CD4-positive, alpha-beta T cell (primary cell): Measurements from ENCODE around the gene TULP4. TPM values are rescaled to one million over a fixed set of nuclear protein-coding genes. Genes with fewer than 3 reads are reported as not detected.
"Not testable (repeated sequence)": the region's sequence is repeated elsewhere in the genome, so short reads cannot be mapped to it uniquely, and the experiment has no call there.

Experiments
- ATAC-seq: fragments of 200-7000 bp; cut with Tn5 transposase; one replicate; pipeline ENCODE4 v1.10.0; 2022; ENCODE audit warnings: mild to moderate bottlenecking; ENCODE audit not compliant: poor library complexity
- CTCF ChIA-PET: fragments of 350-600 bp; sonication (Branson Sonifier 250); formaldehyde crosslinking; loops from one replicate; lab custom pipeline; 2021; ENCODE audit warnings: antibody characterized with exemption, inconsistent platforms; lab: Charles Lee
- POLR2A ChIA-PET: fragments of 350-600 bp; sonication (Branson Sonifier 250); formaldehyde crosslinking; loops from one replicate; lab custom pipeline; 2021; ENCODE audit warnings: antibody characterized with exemption, inconsistent platforms; lab: Charles Lee
- DNase-seq, 14 experiments: peaks; one replicate each; pipeline ENCODE4 v3.0.0-alpha.2; 2013 to 2020; ENCODE audit warnings: mixed read lengths in 2 of 14
- H3K27ac ChIP-seq, 2 donors: one replicate each; pipeline versions ENCODE4 v1.5.1 to v1.7.0; 2013; ENCODE audit warnings: low read length in 2 of 2, low read depth in 1 of 2, mild to moderate bottlenecking in 1 of 2
- H3K27me3 ChIP-seq, 2 experiments: 1 replicate in 1 of 2; 2 replicates in 1 of 2; pipeline versions ENCODE4 v1.6.1 to v1.7.0; 2013; ENCODE audit warnings: low read length in 2 of 2, control low read depth in 1 of 2, mild to moderate bottlenecking in 1 of 2, moderate library complexity in 1 of 2; ENCODE audit not compliant: insufficient read depth in 2 of 2, control insufficient read depth in 1 of 2
- H3K36me3 ChIP-seq: one replicate; pipeline ENCODE4 v1.6.1; 2013; ENCODE audit warnings: low read length, control low read depth; ENCODE audit not compliant: insufficient read depth
- H3K4me1 ChIP-seq: one replicate; pipeline ENCODE4 v1.6.1; 2013; ENCODE audit warnings: low read length, control low read depth; ENCODE audit not compliant: insufficient read depth
- H3K4me3 ChIP-seq: one replicate; pipeline ENCODE4 v1.5.1; 2013; ENCODE audit warnings: mild to moderate bottlenecking, low read length, moderate library complexity
- H3K9me3 ChIP-seq, 2 experiments: 1 replicate in 1 of 2; 2 replicates in 1 of 2; pipeline versions ENCODE4 v1.6.1 to v1.7.0; 2013; ENCODE audit warnings: low read length in 2 of 2, mild to moderate bottlenecking in 2 of 2, control low read depth in 1 of 2, moderate library complexity in 1 of 2; ENCODE audit not compliant: control insufficient read depth in 1 of 2, insufficient read depth in 1 of 2
- H3K27ac Mint-ChIP-seq: one replicate; pipeline ENCODE4 v1.8.0; 2020; ENCODE audit warnings: mixed read lengths
- H3K27me3 Mint-ChIP-seq: one replicate; pipeline ENCODE4 v1.8.0; 2021; ENCODE audit warnings: mixed read lengths
- H3K36me3 Mint-ChIP-seq: one replicate; pipeline ENCODE4 v1.8.0; 2021; ENCODE audit warnings: low read depth, mixed read lengths
- H3K4me1 Mint-ChIP-seq: one replicate; pipeline ENCODE4 v1.8.0; 2021; ENCODE audit warnings: low read depth, mixed read lengths
- H3K4me3 Mint-ChIP-seq: one replicate; pipeline ENCODE4 v1.8.0; 2020; ENCODE audit warnings: mild to moderate bottlenecking, mixed read lengths
- H3K9me3 Mint-ChIP-seq: one replicate; pipeline ENCODE4 v1.8.0; 2020; ENCODE audit warnings: mixed read lengths
- intact Hi-C, 2 experiments: fragments of 100-400 bp; cut with DNase I in 1 of 2; cut with micrococcal nuclease in 1 of 2; formaldehyde crosslinking; loops; one replicate each; pipeline versions ENCODE4 v1.15.1 to v1.9.0; 2023 to 2025; cut with DNase I, micrococcal nuclease
- total RNA-seq, 174 experiments: library from RNA in 2 of 174; stranded (reverse) in 2 of 174; gene quantifications; one replicate each; pipeline ENCODE4 v1.2.3 and lab custom pipeline; 2021 to 2026
- TF ChIP-seq, protein P1 (sequence below): fragments of 200-600 bp; IDR thresholded peaks from one replicate; pipeline ENCODE4 v1.8.0; 2022; ENCODE audit warnings: antibody characterized with exemption, mild to moderate bottlenecking

The TULP4 gene
- total RNA-seq, 2 experiments from 2014 or later = 66.1 to 68.2 TPM

DNA sequence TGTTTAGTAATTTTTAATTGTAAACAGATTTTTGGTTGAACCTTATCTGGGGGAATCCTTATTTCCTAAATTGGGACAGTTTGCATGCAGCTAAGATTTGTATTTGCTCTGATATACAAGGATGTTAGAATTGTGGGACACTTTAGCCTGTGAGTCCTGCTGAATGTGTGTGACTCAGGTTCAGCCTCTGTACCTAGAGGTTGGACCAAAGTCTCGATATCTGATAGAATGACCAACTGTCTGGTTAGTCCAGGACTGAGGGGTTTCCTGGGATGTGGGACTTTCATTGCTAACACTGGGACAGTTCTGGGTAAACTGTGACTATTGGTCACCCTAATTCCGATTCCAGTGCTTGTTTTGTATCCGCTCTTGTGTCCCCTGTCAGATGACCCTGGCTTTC lies 20.2 kb upstream of the TULP4 start:
- ATAC-seq (no peak), DNase-seq (no peak)
- Histone ChIP-seq H3K4me1 (peaks cover 7% of the 10 kb centered on the region), H3K9me3 (peaks cover 6 to 11% of the 10 kb centered on the region in 2 experiments), H3K27me3 (no peaks in the 10 kb centered on the region), H3K27ac (no peak overlapping the region), H3K36me3 (peaks cover 2% of the 10 kb centered on the region), H3K4me3 (no peak overlapping the region)
- intact Hi-C loops = loop anchor here in 1 of 2 experiments (5.0 kb wide), 1 partner anchor 60 kb away; no protein-coding TSS in a partner anchor
- Mint-ChIP-seq H3K36me3 (peaks cover 32% of the 10 kb centered on the region), H3K27me3 (no peaks in the 10 kb centered on the region), H3K9me3 (peaks cover 4% of the 10 kb centered on the region), H3K27ac (peak overlapping the region; percentile 21), H3K4me3 (no peak overlapping the region), H3K4me1 (peaks cover 44% of the 10 kb centered on the region)
- ChIA-PET CTCF (no interaction called here), POLR2A (interaction anchor here (1.5 to 1.9 kb wide), 2 partner anchors 20 to 21 kb away, joined by 3 to 8 read pairs; no protein-coding TSS in a partner anchor)
- TF ChIP-seq, protein P1, sequence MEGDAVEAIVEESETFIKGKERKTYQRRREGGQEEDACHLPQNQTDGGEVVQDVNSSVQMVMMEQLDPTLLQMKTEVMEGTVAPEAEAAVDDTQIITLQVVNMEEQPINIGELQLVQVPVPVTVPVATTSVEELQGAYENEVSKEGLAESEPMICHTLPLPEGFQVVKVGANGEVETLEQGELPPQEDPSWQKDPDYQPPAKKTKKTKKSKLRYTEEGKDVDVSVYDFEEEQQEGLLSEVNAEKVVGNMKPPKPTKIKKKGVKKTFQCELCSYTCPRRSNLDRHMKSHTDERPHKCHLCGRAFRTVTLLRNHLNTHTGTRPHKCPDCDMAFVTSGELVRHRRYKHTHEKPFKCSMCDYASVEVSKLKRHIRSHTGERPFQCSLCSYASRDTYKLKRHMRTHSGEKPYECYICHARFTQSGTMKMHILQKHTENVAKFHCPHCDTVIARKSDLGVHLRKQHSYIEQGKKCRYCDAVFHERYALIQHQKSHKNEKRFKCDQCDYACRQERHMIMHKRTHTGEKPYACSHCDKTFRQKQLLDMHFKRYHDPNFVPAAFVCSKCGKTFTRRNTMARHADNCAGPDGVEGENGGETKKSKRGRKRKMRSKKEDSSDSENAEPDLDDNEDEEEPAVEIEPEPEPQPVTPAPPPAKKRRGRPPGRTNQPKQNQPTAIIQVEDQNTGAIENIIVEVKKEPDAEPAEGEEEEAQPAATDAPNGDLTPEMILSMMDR = no peak

DNA sequence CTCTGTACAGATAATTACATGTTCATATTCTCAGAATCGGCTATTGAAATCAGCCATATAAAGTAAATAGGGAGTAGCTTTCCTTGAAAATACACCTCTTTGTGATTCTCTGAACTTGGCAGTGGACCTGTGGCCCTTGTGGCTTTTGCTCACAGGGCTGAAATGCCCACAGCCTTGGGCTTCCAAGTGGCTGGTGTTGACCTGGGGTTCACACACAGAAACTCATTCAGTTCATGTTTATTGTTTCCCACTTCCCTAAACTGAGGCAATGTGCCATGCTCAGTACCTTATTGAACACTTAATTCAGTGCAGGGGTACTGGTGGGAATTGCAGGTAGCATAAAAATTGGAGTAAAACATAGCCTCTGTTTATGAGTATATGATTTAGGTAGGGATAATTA lies 19.1 kb upstream of the TULP4 start:
- CTCF ChIA-PET = no interaction called here
- peaks cover 4% of the 10 kb centered on the region for H3K9me3 Mint-ChIP-seq
- Histone ChIP-seq H3K27ac (no peak overlapping the region), H3K27me3 (no peaks in the 10 kb centered on the region), H3K4me3 (no peak overlapping the region), H3K36me3 (peaks cover 2% of the 10 kb centered on the region), H3K9me3 (peaks cover 10 to 19% of the 10 kb centered on the region in 2 experiments), H3K4me1 (peaks cover 7% of the 10 kb centered on the region)
- DNase-seq (no peak), ATAC-seq (no peak)
- no peak overlapping the region for H3K4me3 Mint-ChIP-seq
- H3K27me3 Mint-ChIP-seq = no peaks in the 10 kb centered on the region
- intact Hi-C loops = loop anchor here in 1 of 2 experiments (5.0 kb wide), 1 partner anchor 61 kb away; no protein-coding TSS in a partner anchor
- peak overlapping the region; percentile 21 for H3K27ac Mint-ChIP-seq
- POLR2A ChIA-PET = no interaction called here
- peaks cover 43% of the 10 kb centered on the region for H3K36me3 Mint-ChIP-seq
- peaks cover 36% of the 10 kb centered on the region for H3K4me1 Mint-ChIP-seq
- TF ChIP-seq, protein P1 = no peak

DNA sequence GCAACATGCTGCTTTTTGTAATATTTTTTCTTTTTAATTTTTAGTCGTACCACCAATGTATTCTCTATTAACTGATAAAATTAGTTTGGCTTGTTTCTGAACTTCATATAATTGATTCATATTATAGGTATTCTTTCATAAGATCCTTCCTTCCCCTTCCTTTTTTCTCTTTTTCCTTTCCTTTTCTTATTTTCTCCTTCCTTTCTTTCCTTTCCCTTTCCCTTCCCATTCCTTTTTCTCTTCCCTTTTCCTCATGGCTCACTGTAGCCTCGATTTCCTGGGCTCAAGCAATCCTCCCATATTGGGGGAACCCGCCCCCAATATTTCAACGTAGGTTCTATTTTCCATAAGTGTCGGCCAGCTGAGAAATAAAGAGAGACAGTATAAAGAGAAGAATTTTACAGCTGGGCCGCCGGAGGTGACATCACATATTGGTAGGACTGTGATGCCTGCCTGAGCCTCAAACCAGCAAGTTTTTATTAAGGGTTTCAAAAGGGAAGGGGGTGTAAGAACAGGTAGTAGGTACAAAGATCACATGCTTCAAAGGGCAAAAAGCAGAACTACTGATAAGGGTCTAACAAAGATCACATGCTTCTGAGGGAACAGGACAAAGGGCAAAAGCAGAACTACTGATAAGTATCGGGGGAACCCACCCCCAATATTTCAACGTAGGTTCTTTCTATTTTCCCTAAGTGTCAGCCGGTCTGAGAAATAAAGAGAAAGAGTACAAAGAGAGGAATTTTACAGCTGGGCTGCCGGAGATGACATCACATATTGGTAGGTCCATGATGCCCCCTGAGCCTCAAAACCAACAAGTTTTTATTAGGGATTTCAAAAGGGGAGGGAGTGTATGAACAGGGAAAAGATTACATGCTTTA lies 16.1 kb upstream of the TULP4 start:
- CTCF ChIA-PET, H3K4me3 Mint-ChIP-seq, H3K27me3 ChIP-seq, H3K4me1 ChIP-seq, ATAC-seq, intact Hi-C loops, H3K27ac Mint-ChIP-seq, H3K36me3 ChIP-seq, H3K27ac ChIP-seq, DNase-seq, H3K9me3 Mint-ChIP-seq, POLR2A ChIA-PET, H3K4me3 ChIP-seq, H3K27me3 Mint-ChIP-seq: not testable (repeated sequence)
- Mint-ChIP-seq H3K4me1 (peaks cover 17% of the 10 kb centered on the region), H3K36me3 (peaks cover 71% of the 10 kb centered on the region)
- peaks cover 10 to 19% of the 10 kb centered on the region in 2 experiments for H3K9me3 ChIP-seq

DNA sequence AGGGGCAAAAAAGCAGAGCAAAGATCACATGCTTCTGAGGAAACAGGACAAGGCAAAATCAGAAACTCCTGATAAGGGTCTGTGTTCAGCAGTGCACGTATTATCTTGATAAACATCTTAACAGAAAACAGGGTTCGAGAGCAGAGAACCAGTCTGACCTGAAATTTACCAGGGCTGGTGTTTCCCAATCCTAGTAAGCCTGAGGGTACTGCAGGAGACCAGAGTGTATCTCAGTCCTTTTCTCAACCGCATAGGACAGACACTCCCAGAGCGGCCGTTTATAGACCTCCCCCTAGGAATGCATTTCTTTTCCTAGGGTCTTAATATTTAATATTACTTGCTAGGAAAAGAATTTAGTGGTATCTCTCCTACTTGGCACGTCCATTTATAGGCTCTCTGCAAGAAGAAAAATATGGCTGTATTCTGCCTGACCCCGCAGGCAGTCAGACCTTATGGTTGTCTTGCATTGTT lies 15.4 kb upstream of the TULP4 start:
- DNase-seq, H3K4me3 Mint-ChIP-seq, ATAC-seq, H3K4me3 ChIP-seq, intact Hi-C loops, H3K27me3 ChIP-seq, H3K36me3 ChIP-seq, POLR2A ChIA-PET, H3K4me1 ChIP-seq, H3K27me3 Mint-ChIP-seq, H3K9me3 Mint-ChIP-seq, H3K27ac ChIP-seq, CTCF ChIA-PET, H3K27ac Mint-ChIP-seq: not testable (repeated sequence)
- H3K9me3 ChIP-seq = peaks cover 10 to 19% of the 10 kb centered on the region in 2 experiments
- Mint-ChIP-seq H3K36me3 (peaks cover 71% of the 10 kb centered on the region), H3K4me1 (peaks cover 10% of the 10 kb centered on the region)

DNA sequence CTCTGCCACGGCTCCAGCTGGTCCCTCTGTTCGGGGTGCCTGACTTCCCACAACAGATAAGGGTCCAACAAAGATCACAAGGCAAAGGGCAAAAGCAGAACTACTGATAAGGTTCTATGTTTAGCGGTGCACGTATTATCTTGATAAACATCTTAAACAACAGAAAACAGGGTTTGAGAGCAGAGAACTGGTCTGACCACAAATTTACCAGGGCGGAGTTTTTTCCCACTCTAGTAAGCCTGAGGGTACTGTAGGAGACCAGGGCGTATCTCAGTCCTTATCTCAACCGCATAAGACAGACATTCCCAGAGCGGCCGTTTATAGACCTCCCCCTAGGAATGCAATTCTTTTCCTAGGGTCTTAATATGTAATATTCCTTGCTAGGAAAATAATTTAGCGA lies 14.6 kb upstream of the TULP4 start:
- peaks cover 10 to 19% of the 10 kb centered on the region in 2 experiments for H3K9me3 ChIP-seq
- H3K9me3 Mint-ChIP-seq, H3K27me3 ChIP-seq, H3K4me3 ChIP-seq, DNase-seq, ATAC-seq, H3K36me3 ChIP-seq, CTCF ChIA-PET, H3K27ac ChIP-seq, POLR2A ChIA-PET, H3K4me1 Mint-ChIP-seq, H3K27ac Mint-ChIP-seq, H3K4me1 ChIP-seq, H3K4me3 Mint-ChIP-seq, H3K27me3 Mint-ChIP-seq, intact Hi-C loops: not testable (repeated sequence)
- H3K36me3 Mint-ChIP-seq = peaks cover 71% of the 10 kb centered on the region
